ENCODE results near the gene LIPG. TPM values are rescaled to one million over a fixed set of nuclear protein-coding genes. Genes with fewer than 3 reads are reported as not detected.

The LIPG gene
- total RNA-seq, 6 experiments from 2014 or later = not detected

- TF ChIP-seq CTCF (IDR thresholded peaks at IDR 0.05) = no peak
- Mint-ChIP-seq H3K36me3 (ENCODE audit: low read depth) (no peaks in the 10 kb centered on the region), H3K27me3 (ENCODE audit: insufficient read depth) (peaks cover 13% of the 10 kb centered on the region), H3K4me3 (no peak overlapping the region), H3K27ac (no peak overlapping the region), H3K4me1 (ENCODE audit: low read depth) (peaks cover 2% of the 10 kb centered on the region), H3K9me3 (no peaks in the 10 kb centered on the region)
- no peak for DNase-seq
Observed at GRCh38 chr18:49525981-49526380, 35.9 kb upstream of the LIPG start.

GRCh38 chr18:49527631-49528327 lies 34.1 kb upstream of the LIPG start:
- Mint-ChIP-seq H3K36me3 (ENCODE audit: low read depth) (no peaks in the 10 kb centered on the region), H3K4me3 (no peak overlapping the region)

GRCh38 chr18:49529596-49529995 lies 32.3 kb upstream of the LIPG start:
- no peak for TF ChIP-seq CTCF (IDR thresholded peaks at IDR 0.05)
- no peak overlapping the region for H3K27ac Mint-ChIP-seq
- no peaks in the 10 kb centered on the region for H3K9me3 Mint-ChIP-seq
- H3K4me1 Mint-ChIP-seq (ENCODE audit: low read depth) = no peaks in the 10 kb centered on the region
- H3K4me3 Mint-ChIP-seq = no peak overlapping the region
- H3K27me3 Mint-ChIP-seq (ENCODE audit: insufficient read depth) = peaks cover 23% of the 10 kb centered on the region
- H3K36me3 Mint-ChIP-seq (ENCODE audit: low read depth) = no peaks in the 10 kb centered on the region
- DNase-seq = no peak

More at GRCh38 chr18:49527631-49528327, 34.1 kb upstream of the LIPG start:
- Mint-ChIP-seq H3K9me3 (no peaks in the 10 kb centered on the region), H3K27ac (no peak overlapping the region), H3K27me3 (ENCODE audit: insufficient read depth) (peaks cover 19% of the 10 kb centered on the region), H3K4me1 (ENCODE audit: low read depth) (no peaks in the 10 kb centered on the region)
- TF ChIP-seq CTCF (IDR thresholded peaks at IDR 0.05) = no peak
- no peak for DNase-seq

GRCh38 chr18:49531678-49532153 lies 30.1 kb upstream of the LIPG start:
- Mint-ChIP-seq H3K4me1 (ENCODE audit: low read depth) (no peaks in the 10 kb centered on the region), H3K27ac (no peak overlapping the region), H3K9me3 (no peaks in the 10 kb centered on the region), H3K27me3 (ENCODE audit: insufficient read depth) (peaks cover 19% of the 10 kb centered on the region), H3K4me3 (no peak overlapping the region), H3K36me3 (ENCODE audit: low read depth) (no peaks in the 10 kb centered on the region)
- no peak for TF ChIP-seq CTCF (IDR thresholded peaks at IDR 0.05)
- no peak for DNase-seq

- DNase-seq = no peak
- H3K9me3 Mint-ChIP-seq = no peaks in the 10 kb centered on the region
- H3K4me1 Mint-ChIP-seq (ENCODE audit: low read depth) = no peaks in the 10 kb centered on the region
- H3K36me3 Mint-ChIP-seq (ENCODE audit: low read depth) = no peaks in the 10 kb centered on the region
- no peak overlapping the region for H3K4me3 Mint-ChIP-seq
- H3K27me3 Mint-ChIP-seq (ENCODE audit: insufficient read depth) = peaks cover 15% of the 10 kb centered on the region
- no peak for TF ChIP-seq CTCF (IDR thresholded peaks at IDR 0.05)
- H3K27ac Mint-ChIP-seq = no peak overlapping the region
Observed at GRCh38 chr18:49534846-49535601, 26.8 kb upstream of the LIPG start.
